Effector memory CD4-positive, alpha-beta T cell (primary cell): ENCODE measurements around the gene HRG.
"Not testable (repeated sequence)": the region's sequence is repeated elsewhere in the genome, so short reads cannot be mapped to it uniquely, and the experiment has no call there.

Experiments
- DNase-seq, 3 donors: peaks; one replicate each; pipeline ENCODE4 v3.0.0-alpha.2; 2020
- H3K27ac ChIP-seq: 2 replicates; pipeline ENCODE4 v1.7.0; 2013; ENCODE audit warnings: mild to moderate bottlenecking, low read length, moderate library complexity; ENCODE audit not compliant: insufficient read depth, poor library complexity, severe bottlenecking
- H3K27me3 ChIP-seq: replicated peaks from 2 replicates; pipeline ENCODE4 v1.7.0; 2013; ENCODE audit warnings: mild to moderate bottlenecking, low read length; ENCODE audit not compliant: insufficient read depth, control insufficient read depth, poor library complexity, severe bottlenecking
- H3K36me3 ChIP-seq: 2 replicates; pipeline ENCODE4 v1.7.0; 2013; ENCODE audit warnings: mild to moderate bottlenecking, low read length, moderate library complexity; ENCODE audit not compliant: control insufficient read depth, insufficient read depth
- H3K4me1 ChIP-seq: 2 replicates; pipeline ENCODE4 v1.7.0; 2013; ENCODE audit warnings: low read length, mild to moderate bottlenecking; ENCODE audit not compliant: control insufficient read depth, insufficient read depth, poor library complexity, severe bottlenecking
- H3K4me3 ChIP-seq: 2 replicates; pipeline ENCODE4 v1.7.0; 2013; ENCODE audit warnings: low read length, low read depth, mild to moderate bottlenecking; ENCODE audit not compliant: insufficient read depth, poor library complexity, severe bottlenecking
- H3K9me3 ChIP-seq: 2 replicates; pipeline ENCODE4 v1.7.0; 2013; ENCODE audit warnings: mild to moderate bottlenecking, low read length, moderate library complexity; ENCODE audit not compliant: control insufficient read depth

The HRG gene

DNA sequence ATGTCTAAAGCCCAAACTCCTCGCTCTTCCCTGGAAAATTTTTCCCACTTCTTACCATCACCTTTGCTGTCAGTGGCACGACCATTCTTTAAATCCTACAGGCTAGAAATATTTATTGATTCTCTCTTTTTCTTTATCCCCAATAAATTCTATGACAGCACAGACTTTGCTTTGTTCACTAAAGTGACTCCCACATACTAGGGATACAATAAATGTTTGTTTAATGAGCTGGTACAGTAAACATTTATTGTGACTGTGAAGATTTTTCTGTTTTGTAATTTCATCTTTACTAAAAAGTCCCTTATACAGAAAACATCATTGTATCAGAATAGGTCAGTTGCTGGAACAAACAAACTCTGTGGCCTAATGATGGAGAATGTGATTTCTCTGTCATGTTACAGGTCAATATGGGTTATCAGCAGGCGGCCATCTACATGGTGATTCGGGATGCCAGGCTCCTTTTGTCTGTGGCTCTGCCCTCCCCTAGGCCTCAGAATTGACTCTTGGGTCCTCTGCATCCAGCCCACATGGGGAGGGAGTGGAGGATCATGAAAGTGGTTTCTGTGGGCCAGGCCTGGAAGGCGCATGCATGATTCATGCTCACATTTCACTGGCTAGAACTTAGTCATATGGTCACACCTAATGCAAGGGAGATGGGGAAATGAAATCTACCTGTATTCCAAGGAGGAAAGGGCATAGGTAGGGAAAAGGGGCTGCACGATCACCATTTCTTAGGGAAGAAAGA lies 28.6 kb downstream of the HRG start:
- H3K36me3 ChIP-seq: no peaks in the 10 kb centered on the region
- H3K4me3 ChIP-seq: no peak overlapping the region
- H3K9me3 ChIP-seq: no peaks in the 10 kb centered on the region
- no peaks in the 10 kb centered on the region for H3K4me1 ChIP-seq
- no peaks in the 10 kb centered on the region for H3K27me3 ChIP-seq
- DNase-seq: no peak
- H3K27ac ChIP-seq: no peak overlapping the region

DNA sequence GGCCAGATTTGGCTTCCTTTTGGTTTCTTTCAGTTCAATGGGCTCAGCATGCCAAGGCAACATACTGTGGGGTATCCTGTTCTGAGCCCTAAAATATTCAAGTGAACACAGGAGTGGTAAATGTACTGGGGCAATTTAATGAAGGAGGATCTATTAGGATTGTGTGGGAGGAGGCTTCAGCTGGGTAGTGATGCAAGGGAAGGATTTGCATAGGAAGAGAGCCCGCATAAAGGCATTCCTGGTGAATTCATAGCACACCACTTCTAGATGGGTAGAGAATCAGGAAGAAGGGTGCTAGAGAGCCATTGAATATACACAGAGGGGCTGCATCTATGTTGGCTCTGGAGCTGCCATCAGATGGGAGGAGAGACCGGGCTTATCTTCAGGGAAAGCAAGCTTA lies 30.7 kb downstream of the HRG start:
- Histone ChIP-seq H3K27ac (no peak overlapping the region), H3K4me3 (no peak overlapping the region), H3K27me3 (no peaks in the 10 kb centered on the region), H3K36me3 (no peaks in the 10 kb centered on the region), H3K9me3 (no peaks in the 10 kb centered on the region), H3K4me1 (no peaks in the 10 kb centered on the region)
- no peak for DNase-seq

DNA sequence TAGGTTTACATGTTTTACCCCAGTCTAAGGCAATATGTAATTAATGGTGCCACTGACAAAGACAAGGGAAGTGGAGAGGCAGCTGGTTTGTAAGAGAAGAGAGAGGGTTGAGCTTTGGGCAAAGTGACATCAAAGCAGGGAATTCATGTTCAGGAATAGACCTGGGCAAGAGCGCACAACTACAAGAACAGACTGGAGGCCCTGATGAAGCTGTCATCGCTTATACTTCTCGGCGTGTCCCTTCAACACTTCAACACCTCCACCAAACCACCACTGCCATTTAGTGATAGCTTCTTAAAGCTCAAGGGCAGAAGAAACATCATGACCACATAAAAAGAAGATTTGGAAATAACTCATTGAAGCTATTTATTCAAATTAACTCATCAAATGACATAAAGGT lies 31.7 kb downstream of the HRG start:
- H3K4me1 ChIP-seq: no peaks in the 10 kb centered on the region
- no peaks in the 10 kb centered on the region for H3K27me3 ChIP-seq
- no peaks in the 10 kb centered on the region for H3K36me3 ChIP-seq
- no peak overlapping the region for H3K4me3 ChIP-seq
- no peak for DNase-seq
- no peaks in the 10 kb centered on the region for H3K9me3 ChIP-seq
- H3K27ac ChIP-seq: no peak overlapping the region

DNA sequence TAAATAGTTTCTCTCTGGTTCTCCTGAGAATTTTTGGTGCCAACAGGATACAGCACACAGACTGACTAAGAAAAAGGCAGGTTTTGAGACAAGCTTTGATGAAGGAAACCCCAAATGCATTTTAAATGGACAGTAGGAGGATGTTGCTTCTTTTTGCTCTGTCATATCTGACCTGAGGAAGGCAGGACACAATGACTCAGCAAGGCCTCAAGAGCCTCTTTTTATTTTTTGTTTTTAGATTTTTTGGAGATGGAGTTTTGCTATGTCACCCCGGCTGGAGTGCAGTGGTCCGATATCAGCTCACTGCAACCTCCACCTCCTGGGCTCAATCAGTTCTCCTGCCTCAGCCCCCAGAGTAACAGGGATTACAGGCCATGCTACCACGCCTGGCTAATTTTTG lies 34.5 kb downstream of the HRG start:
- Histone ChIP-seq H3K4me3 (no peak overlapping the region), H3K9me3 (no peaks in the 10 kb centered on the region), H3K27ac (no peak overlapping the region), H3K4me1 (no peaks in the 10 kb centered on the region), H3K27me3 (no peaks in the 10 kb centered on the region), H3K36me3 (no peaks in the 10 kb centered on the region)
- no peak for DNase-seq

DNA sequence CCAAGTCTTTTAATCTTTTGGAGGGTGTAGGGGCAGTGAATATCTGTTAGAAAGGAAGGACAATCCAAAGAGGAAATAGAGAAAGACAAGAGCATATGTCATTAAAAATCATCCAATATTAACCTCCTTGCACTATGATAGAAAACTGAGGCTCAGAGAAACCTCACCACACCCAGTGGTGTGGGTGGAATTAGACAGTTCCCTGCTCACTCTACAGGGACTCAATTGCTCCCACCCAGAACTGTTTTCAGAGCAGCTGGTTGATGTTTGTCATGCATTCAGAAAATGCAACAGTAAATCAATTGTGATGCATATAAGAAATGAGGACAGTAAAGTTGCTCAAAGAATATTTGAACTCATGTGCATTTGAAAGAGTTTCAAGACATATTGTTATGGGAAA lies 36.6 kb downstream of the HRG start:
- H3K9me3 ChIP-seq, H3K4me1 ChIP-seq, H3K27ac ChIP-seq, H3K27me3 ChIP-seq, H3K36me3 ChIP-seq, DNase-seq, H3K4me3 ChIP-seq: not testable (repeated sequence)

DNA sequence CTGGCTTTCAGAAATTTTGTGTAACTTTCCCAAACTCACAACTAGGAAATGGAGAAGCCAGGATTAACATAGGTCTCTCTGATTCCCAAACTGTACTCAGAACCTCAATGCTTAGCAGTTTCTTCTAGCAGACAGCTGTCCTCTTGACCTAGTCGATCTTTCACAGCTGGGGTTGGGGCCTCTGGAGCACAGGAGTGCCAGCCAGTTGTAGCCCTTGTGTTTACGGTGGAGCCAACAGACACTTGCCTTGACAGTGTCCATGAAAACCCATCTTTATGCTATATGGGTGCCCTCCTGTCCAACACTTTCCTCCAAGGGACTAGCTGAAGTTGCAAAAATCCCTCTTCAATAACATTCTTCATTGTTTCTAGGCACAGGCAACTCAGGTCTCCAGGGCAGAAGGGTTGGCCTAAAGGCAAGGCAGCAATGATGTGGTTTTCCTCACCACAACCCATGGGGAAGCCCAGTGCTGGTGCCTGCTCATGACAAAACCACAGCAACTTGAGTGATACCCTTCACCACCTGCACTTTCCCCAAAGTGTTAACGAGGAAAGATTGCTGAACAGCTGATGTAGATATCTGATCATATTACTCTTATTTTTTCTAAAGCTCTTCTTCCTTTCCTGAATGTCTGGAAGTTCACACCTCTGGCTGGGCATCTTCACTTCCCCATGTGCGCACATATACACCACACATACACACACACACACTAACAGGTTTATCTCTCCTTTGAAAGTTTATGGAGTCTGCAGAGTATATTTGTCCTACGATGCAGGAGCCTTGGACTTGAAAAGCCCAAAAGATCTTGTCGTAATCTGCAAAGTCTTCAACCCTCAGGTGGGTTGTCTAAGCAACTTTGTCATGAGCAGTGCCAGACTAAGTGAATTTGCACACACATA lies 40.3 kb downstream of the HRG start:
- no peak overlapping the region for H3K27ac ChIP-seq
- no peaks in the 10 kb centered on the region for H3K4me1 ChIP-seq
- no peaks in the 10 kb centered on the region for H3K27me3 ChIP-seq
- H3K4me3 ChIP-seq: no peak overlapping the region
- peak in 1 of 3 donors; percentile 5 for DNase-seq
- no peaks in the 10 kb centered on the region for H3K9me3 ChIP-seq
- no peaks in the 10 kb centered on the region for H3K36me3 ChIP-seq

DNA sequence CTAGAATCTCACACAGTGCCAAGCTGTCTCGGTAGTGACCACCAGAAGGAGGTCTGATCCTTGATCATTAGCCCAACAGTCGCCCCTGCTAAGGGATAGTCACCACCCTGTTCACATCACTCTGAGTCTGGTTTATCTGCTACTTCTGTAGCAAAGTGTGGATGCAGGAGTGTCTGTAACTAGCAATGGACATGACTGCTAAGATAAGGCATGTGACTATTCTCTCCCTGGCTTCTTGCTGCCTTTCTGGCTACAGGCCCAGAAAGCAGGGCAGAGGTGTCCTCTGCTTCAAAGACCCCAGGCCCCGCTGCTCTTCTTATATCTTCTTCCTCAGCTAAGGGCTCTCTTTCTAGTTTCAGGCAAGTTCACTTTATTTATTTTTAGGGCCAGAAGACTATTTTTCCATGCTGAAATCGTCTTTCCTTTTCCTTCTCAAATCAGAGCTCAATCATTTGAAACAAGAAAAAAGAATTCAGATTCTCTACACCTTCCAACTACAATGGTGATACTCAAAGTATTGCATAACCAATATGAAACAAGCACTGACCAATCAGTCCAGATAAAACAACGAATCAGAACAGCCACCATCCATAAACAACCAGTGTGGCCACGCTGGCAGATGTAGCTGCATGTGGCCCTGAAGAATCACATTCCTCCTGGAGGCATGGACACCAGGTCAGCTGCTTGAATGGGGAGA lies 43.3 kb downstream of the HRG start:
- Histone ChIP-seq H3K4me1 (no peaks in the 10 kb centered on the region), H3K9me3 (no peaks in the 10 kb centered on the region), H3K27me3 (no peaks in the 10 kb centered on the region), H3K27ac (no peak overlapping the region), H3K36me3 (no peaks in the 10 kb centered on the region), H3K4me3 (no peak overlapping the region)
- no peak for DNase-seq

DNA sequence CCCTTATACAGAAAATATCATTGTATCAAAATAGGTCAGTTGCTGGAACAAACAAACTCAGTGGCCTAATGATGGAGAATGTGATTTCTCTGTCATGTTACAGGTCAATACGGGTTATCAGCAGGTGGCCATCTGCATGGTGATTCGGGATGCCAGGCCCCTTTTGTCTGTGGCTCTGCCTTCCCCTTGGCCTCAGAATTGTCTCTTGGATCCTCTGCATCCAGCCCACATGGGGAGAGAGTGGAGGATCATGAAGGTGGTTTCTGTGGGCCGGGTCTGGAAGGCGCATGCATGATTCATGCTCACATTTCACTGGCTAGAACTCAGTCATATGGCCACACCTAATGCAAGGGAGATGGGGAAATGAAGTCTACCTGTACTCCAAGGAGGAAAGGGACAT lies 44.9 kb downstream of the HRG start:
- not testable (repeated sequence) for H3K4me1 ChIP-seq, H3K9me3 ChIP-seq, H3K36me3 ChIP-seq, DNase-seq, H3K27ac ChIP-seq, H3K4me3 ChIP-seq, H3K27me3 ChIP-seq

DNA sequence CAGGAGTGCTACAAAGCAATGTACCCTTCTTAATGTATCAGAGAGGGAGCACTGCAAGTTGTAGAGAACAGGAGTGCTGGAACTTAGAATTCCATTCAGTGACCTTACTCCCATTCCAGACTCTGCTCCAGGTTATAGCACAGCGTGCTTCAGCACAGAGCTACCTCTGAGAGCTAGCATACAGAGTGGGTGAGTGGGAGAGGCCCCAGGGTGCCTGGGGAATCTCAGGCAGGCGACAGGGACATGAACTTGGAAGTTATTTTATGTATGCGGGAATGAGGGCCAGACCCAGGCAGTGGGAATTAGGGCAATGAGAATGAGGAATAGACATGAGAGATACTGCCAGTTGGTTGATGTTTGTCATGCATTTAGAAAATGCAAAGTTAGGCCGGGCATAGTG lies 47.7 kb downstream of the HRG start:
- Histone ChIP-seq H3K4me3 (no peak overlapping the region), H3K27ac (no peak overlapping the region), H3K27me3 (no peaks in the 10 kb centered on the region), H3K36me3 (no peaks in the 10 kb centered on the region), H3K9me3 (no peaks in the 10 kb centered on the region), H3K4me1 (no peaks in the 10 kb centered on the region)
- DNase-seq: no peak

DNA sequence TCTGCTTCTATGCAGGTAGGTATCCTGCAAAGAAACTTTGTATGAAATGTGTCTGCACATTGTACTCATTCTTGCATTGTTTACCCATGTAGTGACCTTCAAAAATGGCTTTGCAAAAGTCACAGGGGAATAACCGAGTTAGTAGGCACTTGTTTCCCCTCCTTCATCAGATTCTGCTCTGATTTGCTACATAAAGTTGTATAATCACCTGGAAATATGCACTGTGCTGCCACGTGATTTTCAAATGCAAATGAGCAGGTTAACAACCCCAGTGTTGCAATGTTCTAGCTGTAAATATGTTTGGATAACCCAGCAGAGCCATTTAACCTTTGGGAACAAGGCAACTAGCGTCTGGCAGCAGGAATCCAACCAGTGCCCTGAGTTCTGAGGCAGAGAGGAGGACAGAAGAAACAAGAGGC lies 51.2 kb downstream of the HRG start, which contains the start of gene KNG1:
KNG1 (plus strand) TSS at position 321 of the 419 bp plus-strand sequence. CDS start 184 bp downstream, outside the sequence.
- no peak for DNase-seq

More for the DNA sequence above, 51.2 kb downstream of the HRG start, which contains the start of gene KNG1:
- no peaks in the 10 kb centered on the region for H3K4me1 ChIP-seq
- H3K36me3 ChIP-seq: no peaks in the 10 kb centered on the region
- H3K27me3 ChIP-seq: no peaks in the 10 kb centered on the region
- H3K27ac ChIP-seq: no peak within 1 kb of the TSS
- H3K4me3 ChIP-seq: no peak within 1 kb of the TSS
- no peaks in the 10 kb centered on the region for H3K9me3 ChIP-seq
